Activated naive CD4-positive, alpha-beta T cell treated with anti-CD3 and anti-CD28 coated beads, Interleukin-2, amount 10 ng/mL, durations not matched to agents 7 days and 5 days (primary cell): ENCODE data around the gene RNF123.
"Not testable (repeated sequence)": the region's sequence is repeated elsewhere in the genome, so short reads cannot be mapped to it uniquely, and the experiment has no call there.

Experiments used
- CTCF ChIA-PET: fragments of 350-600 bp; sonication (Branson Sonifier 250); formaldehyde crosslinking; loops from one replicate; lab custom pipeline; 2021; ENCODE audit warnings: antibody characterized with exemption; lab: Charles Lee
- DNase-seq: peaks from one replicate; pipeline ENCODE4 v3.0.0-alpha.2; 2020
- H3K27ac Mint-ChIP-seq: one replicate; pipeline ENCODE4 v1.8.0; 2021; ENCODE audit warnings: mild to moderate bottlenecking, moderate library complexity, mixed read lengths
- H3K27me3 Mint-ChIP-seq: one replicate; pipeline ENCODE4 v1.8.0; 2021; ENCODE audit warnings: mild to moderate bottlenecking, mixed read lengths
- H3K36me3 Mint-ChIP-seq: one replicate; pipeline ENCODE4 v1.8.0; 2021; ENCODE audit warnings: mixed read lengths
- H3K4me1 Mint-ChIP-seq: one replicate; pipeline ENCODE4 v1.8.0; 2021; ENCODE audit warnings: mixed read lengths
- H3K4me3 Mint-ChIP-seq: one replicate; pipeline ENCODE4 v1.8.0; 2021; ENCODE audit warnings: mild to moderate bottlenecking, moderate library complexity, mixed read lengths
- H3K9me3 Mint-ChIP-seq: one replicate; pipeline ENCODE4 v1.8.0; 2021; ENCODE audit warnings: mixed read lengths

The RNF123 gene

DNA sequence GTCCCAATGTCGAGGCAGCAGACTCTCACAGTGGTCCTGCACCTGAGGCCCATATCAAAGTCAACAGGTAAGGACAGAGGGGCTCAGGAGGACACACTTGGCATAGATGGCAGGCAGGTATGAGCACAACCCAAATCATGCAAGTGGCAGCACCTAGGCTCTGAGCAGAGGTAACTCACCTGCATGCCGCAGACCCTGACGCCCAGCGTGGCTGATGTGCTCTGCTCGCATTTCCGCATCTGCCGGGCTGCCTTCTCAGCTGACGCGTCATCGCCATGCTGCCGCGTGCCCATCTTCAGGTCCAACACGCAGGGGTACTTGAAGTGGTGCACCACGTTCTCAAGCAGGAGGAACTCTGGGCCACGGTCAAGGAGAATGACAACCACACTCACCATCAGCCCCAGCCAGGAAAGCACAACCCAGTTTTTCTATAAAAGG, 38.6 kb downstream of the RNF123 start:
- CTCF ChIA-PET = no interaction called here
- Mint-ChIP-seq H3K9me3 (no peaks in the 10 kb centered on the region), H3K27me3 (peaks cover 3% of the 10 kb centered on the region), H3K27ac (no peak overlapping the region), H3K4me3 (no peak overlapping the region), H3K36me3 (peaks cover 27% of the 10 kb centered on the region), H3K4me1 (peaks cover 14% of the 10 kb centered on the region)
- DNase-seq = no peak

DNA sequence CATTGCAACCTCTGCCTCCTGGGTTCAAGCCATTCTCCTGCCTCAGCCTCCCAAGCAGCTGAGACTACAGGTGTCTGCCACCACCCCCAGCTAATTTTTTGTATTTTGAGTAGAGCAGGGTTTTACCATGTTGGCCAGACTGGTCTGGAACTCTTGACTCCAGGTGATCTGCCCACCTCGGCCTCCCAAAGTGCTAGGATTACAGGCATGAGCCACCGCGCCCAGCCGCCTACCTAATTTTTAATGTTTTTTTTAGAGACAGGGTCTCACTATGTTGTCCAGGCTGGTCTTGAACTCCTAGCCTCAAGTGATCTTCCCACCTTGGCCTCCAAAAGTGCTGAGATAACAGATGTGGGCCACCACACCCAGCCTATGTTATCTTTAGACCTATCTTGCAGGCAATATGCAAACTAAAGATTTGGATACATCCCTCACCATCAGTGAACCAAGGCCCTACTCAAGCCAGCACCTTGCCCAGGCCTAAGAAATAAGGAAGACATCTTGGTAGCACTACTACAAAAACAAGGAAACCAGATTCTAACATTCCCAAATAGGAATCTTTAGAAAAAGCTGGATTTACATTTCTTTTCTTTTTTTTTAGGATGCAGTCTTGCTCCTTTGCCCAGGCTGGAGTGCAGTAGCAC, 40.7 kb downstream of the RNF123 start:
- Mint-ChIP-seq H3K4me3 (no peak overlapping the region), H3K27ac (no peak overlapping the region), H3K4me1 (peaks cover under 1% of the 10 kb centered on the region), H3K9me3 (no peaks in the 10 kb centered on the region), H3K27me3 (no peaks in the 10 kb centered on the region), H3K36me3 (peaks cover 32% of the 10 kb centered on the region)
- DNase-seq = no peak
- CTCF ChIA-PET = interaction anchor here (1.1 kb wide), 1 partner anchor 9 kb away, joined by 3 read pairs; no protein-coding TSS in a partner anchor

GRCh38 chr3:49732597-49732996, 43.2 kb downstream of the RNF123 start:
- no peak for DNase-seq
- Mint-ChIP-seq H3K27me3 (no peaks in the 10 kb centered on the region), H3K36me3 (peaks cover 35% of the 10 kb centered on the region), H3K27ac (no peak overlapping the region), H3K9me3 (no peaks in the 10 kb centered on the region), H3K4me3 (no peak overlapping the region), H3K4me1 (no peaks in the 10 kb centered on the region)
- CTCF ChIA-PET = no interaction called here

GRCh38 chr3:49733551-49733950, 44.2 kb downstream of the RNF123 start:
- Mint-ChIP-seq H3K4me3 (no peak overlapping the region), H3K4me1 (peaks cover 1% of the 10 kb centered on the region), H3K9me3 (no peaks in the 10 kb centered on the region), H3K27me3 (no peaks in the 10 kb centered on the region), H3K36me3 (peaks cover 41% of the 10 kb centered on the region), H3K27ac (no peak overlapping the region)
- CTCF ChIA-PET = no interaction called here
- no peak for DNase-seq

DNA sequence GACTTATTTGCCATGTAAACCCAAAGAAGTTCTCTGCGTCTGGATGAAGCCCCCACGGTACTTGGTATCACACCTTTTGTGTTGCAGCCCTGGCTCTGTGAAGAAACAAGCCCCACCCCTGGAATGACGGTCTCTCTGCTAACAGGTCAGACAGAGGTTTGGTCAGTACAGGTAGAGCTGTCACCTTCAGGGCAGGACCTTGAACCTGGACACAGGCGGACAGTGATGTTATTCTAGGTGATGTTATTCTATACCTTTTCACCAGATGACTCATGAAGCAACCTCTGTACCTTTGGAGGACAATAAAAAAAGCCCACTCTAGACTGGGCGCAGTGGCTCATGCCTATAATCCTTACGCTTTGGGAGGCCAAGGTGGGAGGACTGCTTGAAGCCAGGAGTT, 45.4 kb downstream of the RNF123 start:
- H3K27ac Mint-ChIP-seq = no peak overlapping the region
- no peaks in the 10 kb centered on the region for H3K9me3 Mint-ChIP-seq
- no peak overlapping the region for H3K4me3 Mint-ChIP-seq
- no peaks in the 10 kb centered on the region for H3K27me3 Mint-ChIP-seq
- no peak for DNase-seq
- peaks cover 4% of the 10 kb centered on the region for H3K4me1 Mint-ChIP-seq
- CTCF ChIA-PET = interaction anchor here (1.3 kb wide), 1 partner anchor 104 kb away, joined by 3 read pairs; no protein-coding TSS in a partner anchor
- H3K36me3 Mint-ChIP-seq = peaks cover 45% of the 10 kb centered on the region

DNA sequence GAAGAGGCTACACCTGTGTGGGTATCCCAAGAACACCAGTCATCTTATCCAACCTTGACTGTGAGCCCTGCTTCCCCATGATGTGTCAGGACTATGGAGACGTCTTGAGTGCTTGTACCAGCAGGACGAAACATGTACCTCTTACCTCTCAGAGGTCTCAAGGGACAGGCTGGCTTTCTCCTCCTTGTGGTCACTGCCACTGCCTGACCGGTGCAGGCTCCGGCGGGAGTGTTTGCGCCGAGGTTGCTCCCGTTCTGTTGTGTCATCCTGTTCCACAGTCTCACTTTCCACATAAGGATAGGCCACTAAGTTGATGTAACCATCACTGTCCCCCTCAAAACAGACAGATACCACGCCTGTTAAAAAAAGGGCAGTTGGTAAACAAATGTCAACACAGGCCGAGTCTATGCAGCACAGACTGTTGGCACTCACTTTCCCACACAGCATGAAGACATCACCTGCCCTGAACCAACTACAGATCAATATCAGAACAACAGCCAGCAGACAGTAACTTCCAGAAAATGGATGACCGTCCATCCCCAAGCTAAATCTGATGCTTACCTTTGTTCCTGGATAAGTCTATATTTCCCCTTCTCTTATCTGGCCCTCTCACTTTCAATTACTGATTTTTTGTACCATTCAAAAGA, 48.8 kb downstream of the RNF123 start:
- DNase-seq = no peak
- Mint-ChIP-seq H3K4me3 (no peak overlapping the region), H3K27ac (no peak overlapping the region), H3K27me3 (no peaks in the 10 kb centered on the region), H3K36me3 (peaks cover 33% of the 10 kb centered on the region), H3K4me1 (peaks cover 6% of the 10 kb centered on the region), H3K9me3 (no peaks in the 10 kb centered on the region)
- CTCF ChIA-PET = no interaction called here

DNA sequence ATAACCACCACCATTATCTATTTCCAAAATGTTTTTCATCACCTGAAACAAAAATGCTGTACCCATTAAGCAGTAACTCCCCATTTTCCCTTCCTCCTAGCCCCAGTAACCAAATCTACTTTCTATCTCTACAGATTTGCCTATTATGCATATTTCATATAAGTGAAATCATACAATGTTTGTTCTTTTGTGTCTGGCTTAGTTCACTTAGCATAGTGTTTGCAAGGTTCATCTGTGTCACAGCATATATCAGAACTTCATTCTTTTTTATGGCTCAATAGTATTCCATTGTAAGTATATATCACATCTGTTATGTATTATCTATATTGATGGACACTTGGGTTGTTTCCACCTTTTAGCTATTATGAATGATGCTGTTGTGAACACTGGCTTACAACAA, 51.1 kb downstream of the RNF123 start:
- CTCF ChIA-PET = no interaction called here
- no peak overlapping the region for H3K27ac Mint-ChIP-seq

GRCh38 chr3:49745986-49746385, 56.6 kb downstream of the RNF123 start:
- Mint-ChIP-seq H3K9me3 (no peaks in the 10 kb centered on the region), H3K36me3 (peaks cover 17% of the 10 kb centered on the region), H3K27me3 (no peaks in the 10 kb centered on the region), H3K4me1 (no peaks in the 10 kb centered on the region), H3K27ac (no peak overlapping the region), H3K4me3 (no peak overlapping the region)
- CTCF ChIA-PET = no interaction called here
- DNase-seq = no peak

More for the DNA sequence above, 51.1 kb downstream of the RNF123 start:
- Mint-ChIP-seq H3K4me1 (peaks cover 6% of the 10 kb centered on the region), H3K36me3 (peaks cover 30% of the 10 kb centered on the region), H3K4me3 (no peak overlapping the region), H3K27me3 (no peaks in the 10 kb centered on the region), H3K9me3 (no peaks in the 10 kb centered on the region)
- no peak for DNase-seq

DNA sequence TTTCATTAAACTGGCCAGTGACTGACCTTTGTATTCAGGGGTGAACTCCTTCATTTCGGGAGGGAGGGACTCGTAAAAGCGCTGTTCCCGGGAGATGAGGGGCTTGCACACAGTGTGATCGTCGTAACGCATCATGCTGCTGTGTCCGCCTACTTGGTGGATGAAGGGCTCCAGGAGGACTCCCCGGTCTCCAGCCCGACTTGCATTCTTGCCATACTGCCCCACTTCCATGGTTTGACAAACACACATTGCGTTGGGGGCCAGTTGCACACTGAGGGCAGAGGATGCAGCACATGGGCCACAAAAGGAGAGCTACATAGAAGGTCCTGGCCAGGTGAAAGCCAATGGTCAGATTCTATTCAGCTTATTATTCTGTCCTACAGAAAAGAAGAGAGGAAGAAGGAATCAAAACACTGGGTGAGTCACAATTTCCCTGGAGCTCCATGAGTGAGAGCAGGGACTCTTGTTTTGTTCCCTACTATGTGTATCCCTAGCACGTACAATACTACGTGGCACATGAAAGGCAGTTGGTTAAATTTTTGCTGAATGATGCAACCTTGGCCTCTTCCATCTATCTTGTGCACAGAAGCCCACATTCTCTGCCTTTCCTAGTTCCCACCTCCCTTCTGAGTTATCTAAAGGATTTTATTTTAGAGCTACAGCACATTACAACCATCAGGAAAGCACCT, 58.6 kb downstream of the RNF123 start:
- Mint-ChIP-seq H3K4me1 (no peaks in the 10 kb centered on the region), H3K9me3 (no peaks in the 10 kb centered on the region), H3K4me3 (no peak overlapping the region), H3K36me3 (peaks cover 15% of the 10 kb centered on the region), H3K27me3 (no peaks in the 10 kb centered on the region), H3K27ac (no peak overlapping the region)
- CTCF ChIA-PET = no interaction called here
- DNase-seq = no peak

DNA sequence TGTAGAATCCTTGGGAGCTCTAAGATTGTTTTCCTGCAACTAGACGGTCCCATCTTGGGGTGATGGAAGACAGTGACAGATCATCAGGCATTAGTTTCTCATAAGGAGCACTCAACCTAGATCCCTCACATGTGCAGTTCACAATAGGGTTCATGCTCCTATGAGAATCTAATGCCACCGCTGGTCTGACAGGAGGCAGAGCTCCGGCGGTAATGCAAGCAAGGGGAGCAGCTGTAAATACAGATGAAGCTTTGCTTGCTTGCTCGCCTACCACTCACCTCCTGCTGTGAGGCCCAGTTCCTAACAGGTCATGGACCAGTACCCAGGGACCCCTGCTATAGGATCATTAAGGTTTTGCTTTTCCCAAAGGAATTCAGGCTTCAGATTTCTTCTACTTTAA, 59.5 kb downstream of the RNF123 start:
- H3K4me1 Mint-ChIP-seq, H3K9me3 Mint-ChIP-seq, DNase-seq, H3K27ac Mint-ChIP-seq, H3K27me3 Mint-ChIP-seq, CTCF ChIA-PET, H3K4me3 Mint-ChIP-seq: not testable (repeated sequence)
- peaks cover 19% of the 10 kb centered on the region for H3K36me3 Mint-ChIP-seq

- CTCF ChIA-PET = no interaction called here
- no peaks in the 10 kb centered on the region for H3K4me1 Mint-ChIP-seq
- no peaks in the 10 kb centered on the region for H3K9me3 Mint-ChIP-seq
- no peak overlapping the region for H3K27ac Mint-ChIP-seq
- H3K27me3 Mint-ChIP-seq = no peaks in the 10 kb centered on the region
- peaks cover 17% of the 10 kb centered on the region for H3K36me3 Mint-ChIP-seq
- no peak overlapping the region for H3K4me3 Mint-ChIP-seq
- DNase-seq = no peak
Measured at GRCh38 chr3:49750056-49750455, 60.7 kb downstream of the RNF123 start.

DNA sequence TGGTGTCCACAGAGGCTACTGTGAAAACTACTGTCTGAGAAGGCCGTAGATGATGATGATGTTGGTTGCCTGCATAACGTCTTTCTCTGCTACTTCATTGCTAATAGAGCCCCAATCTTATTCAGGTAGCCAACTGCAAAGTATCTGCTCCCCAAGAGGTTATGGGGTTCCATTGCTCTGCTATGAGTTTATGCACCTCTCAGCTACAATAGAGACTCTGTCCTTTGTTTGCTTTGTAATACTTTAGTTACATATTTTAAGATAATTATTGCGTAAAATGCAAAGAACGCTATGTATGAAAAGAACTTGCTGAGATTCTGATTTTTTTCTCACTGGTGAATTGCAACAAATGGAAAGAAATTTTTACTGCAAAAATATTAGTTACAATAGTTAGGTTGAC, 62.1 kb downstream of the RNF123 start:
- Mint-ChIP-seq H3K4me1 (no peaks in the 10 kb centered on the region), H3K9me3 (no peaks in the 10 kb centered on the region), H3K4me3 (no peak overlapping the region), H3K27ac (no peak overlapping the region), H3K36me3 (peaks cover 21% of the 10 kb centered on the region), H3K27me3 (no peaks in the 10 kb centered on the region)
- CTCF ChIA-PET = interaction anchor here (0.7 kb wide), 1 partner anchor 594 kb away, joined by 3 read pairs; no protein-coding TSS in a partner anchor
- DNase-seq = no peak

DNA sequence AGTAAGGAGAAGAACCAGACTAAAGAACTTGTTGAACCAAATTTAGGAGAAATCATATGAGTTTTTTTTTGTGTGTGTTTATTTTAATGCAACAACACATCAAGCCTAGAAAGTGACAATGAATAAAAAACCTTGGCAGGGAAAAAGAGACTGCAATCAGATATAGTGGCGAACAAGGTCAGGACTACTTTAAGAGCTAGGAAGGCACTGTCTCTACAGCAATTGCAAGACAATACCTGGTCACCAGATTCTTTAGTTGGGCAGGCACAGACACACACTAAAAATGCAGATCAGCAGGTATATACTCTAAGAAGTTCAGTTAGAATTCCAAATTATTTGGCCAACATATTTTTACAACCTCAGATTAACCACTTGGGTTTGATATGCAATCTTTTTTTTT, 65.2 kb downstream of the RNF123 start:
- H3K4me1 Mint-ChIP-seq = no peaks in the 10 kb centered on the region
- no peaks in the 10 kb centered on the region for H3K9me3 Mint-ChIP-seq
- peaks cover 9% of the 10 kb centered on the region for H3K36me3 Mint-ChIP-seq
- no peak overlapping the region for H3K4me3 Mint-ChIP-seq
- no peak overlapping the region for H3K27ac Mint-ChIP-seq
- no peak for DNase-seq
- CTCF ChIA-PET = no interaction called here
- no peaks in the 10 kb centered on the region for H3K27me3 Mint-ChIP-seq

GRCh38 chr3:49756036-49756435, 66.7 kb downstream of the RNF123 start:
- no peaks in the 10 kb centered on the region for H3K9me3 Mint-ChIP-seq
- no peaks in the 10 kb centered on the region for H3K4me1 Mint-ChIP-seq
- H3K27ac Mint-ChIP-seq = no peak overlapping the region
- H3K36me3 Mint-ChIP-seq = peaks cover 9% of the 10 kb centered on the region
- CTCF ChIA-PET = no interaction called here
- H3K27me3 Mint-ChIP-seq = no peaks in the 10 kb centered on the region
- DNase-seq = no peak
- no peak overlapping the region for H3K4me3 Mint-ChIP-seq

- Mint-ChIP-seq H3K27me3 (no peaks in the 10 kb centered on the region), H3K36me3 (peaks cover 9% of the 10 kb centered on the region), H3K4me1 (no peaks in the 10 kb centered on the region), H3K4me3 (no peak overlapping the region), H3K9me3 (no peaks in the 10 kb centered on the region), H3K27ac (no peak overlapping the region)
- CTCF ChIA-PET = no interaction called here
- DNase-seq = no peak
Measured at GRCh38 chr3:49757197-49757596, 67.8 kb downstream of the RNF123 start.
